Activated CD8-positive, alpha-beta memory T cell treated with anti-CD3 and anti-CD28 coated beads for 24 hours (primary cell): ENCODE data around the gene RPTOR.

Experiments
- DNase-seq: peaks from one replicate; pipeline ENCODE4 v3.0.0-alpha.2; 2020

The RPTOR gene

GRCh38 chr17:80855196-80855947, 310.7 kb downstream of the RPTOR start:
- DNase-seq = no peak

GRCh38 chr17:80855948-80856862, 311.6 kb downstream of the RPTOR start:
- peak; percentile 84 for DNase-seq

GRCh38 chr17:80856863-80857755, 312.5 kb downstream of the RPTOR start:
- DNase-seq = peak; percentile 79

- DNase-seq = no peak
Measured at GRCh38 chr17:80857756-80858171, 313.1 kb downstream of the RPTOR start.

- no peak for DNase-seq
Measured at GRCh38 chr17:80858301-80859001, 313.8 kb downstream of the RPTOR start.

- DNase-seq = no peak
Measured at GRCh38 chr17:80859002-80859941, 314.6 kb downstream of the RPTOR start.

GRCh38 chr17:80860101-80860671, 315.5 kb downstream of the RPTOR start:
- no peak for DNase-seq

GRCh38 chr17:80860703-80861417, 316.2 kb downstream of the RPTOR start:
- no peak for DNase-seq

GRCh38 chr17:80861418-80861815, 316.8 kb downstream of the RPTOR start:
- DNase-seq = no peak

- peak; percentile 76 for DNase-seq
Measured at GRCh38 chr17:80861892-80862291, 317.3 kb downstream of the RPTOR start.

- no peak for DNase-seq
Measured at GRCh38 chr17:80862481-80862961, 317.9 kb downstream of the RPTOR start.

- no peak for DNase-seq
Measured at GRCh38 chr17:80862978-80863377, 318.3 kb downstream of the RPTOR start.

- no peak for DNase-seq
Measured at GRCh38 chr17:80863626-80864025, 319.0 kb downstream of the RPTOR start.

- DNase-seq = no peak
Measured at GRCh38 chr17:80864751-80865150, 320.1 kb downstream of the RPTOR start.

GRCh38 chr17:80866050-80866793, 321.6 kb downstream of the RPTOR start:
- DNase-seq = peak; percentile 86

GRCh38 chr17:80868022-80868609, 323.5 kb downstream of the RPTOR start:
- DNase-seq = no peak

GRCh38 chr17:80869481-80870145, 325.0 kb downstream of the RPTOR start:
- no peak for DNase-seq

- no peak for DNase-seq
Measured at GRCh38 chr17:80870401-80870800, 325.8 kb downstream of the RPTOR start.
